Mucosa of descending colon (tissue), 3 donors: ENCODE measurements around the gene GH2. TPM values are rescaled to one million over a fixed set of nuclear protein-coding genes. Genes with fewer than 3 reads are reported as not detected.
"Not testable (repeated sequence)": the region's sequence is repeated elsewhere in the genome, so short reads cannot be mapped to it uniquely, and the experiment has no call there.

ENCODE experiments used
- ATAC-seq: fragments of 200-7000 bp; cut with Tn5 transposase; one replicate; pipeline ENCODE4 v1.9.1; 2020; ENCODE audit warnings: mild to moderate bottlenecking, moderate library complexity
- DNase-seq, 3 donors: peaks; one replicate each; pipeline ENCODE4 v3.0.0-alpha.2; 2020
- H3K36me3 ChIP-seq: fragments of 200-600 bp; one replicate; pipeline ENCODE4 v1.8.0; 2021; ENCODE audit warnings: low read depth, mild to moderate bottlenecking
- H3K4me1 ChIP-seq: fragments of 200-600 bp; one replicate; pipeline ENCODE4 v1.8.0; 2021; ENCODE audit warnings: low read depth, mild to moderate bottlenecking
- H3K4me3 ChIP-seq: fragments of 200-600 bp; one replicate; pipeline ENCODE4 v1.8.0; 2021; ENCODE audit warnings: mild to moderate bottlenecking
- H3K9me3 ChIP-seq: fragments of 200-600 bp; one replicate; pipeline ENCODE4 v1.8.0; 2021; ENCODE audit warnings: mild to moderate bottlenecking
- intact Hi-C, 2 donors: fragments of 100-400 bp; cut with DNase I in 1 of 2; cut with micrococcal nuclease in 1 of 2; formaldehyde crosslinking; loops; one replicate each; pipeline versions ENCODE4 v1.11.0 to v1.11.1; 2022; cut with DNase I, micrococcal nuclease
- total RNA-seq, 3 donors: library from RNA; stranded (reverse); fragmentation: NEBNext Ultra II Directional in 2 of 3; extraction: Animal tissue kit (Norgen Biotek cat#: 25700) in 2 of 3; gene quantifications; one replicate each; pipeline versions ENCODE4 v1.2.1 to v1.2.4, GENCODE V29; 2021 to 2023
- TF ChIP-seq, protein P1 (sequence below): fragments of 200-600 bp; IDR thresholded peaks from one replicate; pipeline ENCODE4 v1.8.0; 2022; ENCODE audit warnings: antibody characterized with exemption, mild to moderate bottlenecking
- donor health status: DM: no; HTN: no; CAD: no; lungs with moderate emphysema.
- donor health status: DM: no; HTN: no; CAD: no.
- donor health status: DM: no; HTN: yes; CAD: no.

The GH2 gene
- total RNA-seq, 3 donors from 2014 or later: not detected

DNA sequence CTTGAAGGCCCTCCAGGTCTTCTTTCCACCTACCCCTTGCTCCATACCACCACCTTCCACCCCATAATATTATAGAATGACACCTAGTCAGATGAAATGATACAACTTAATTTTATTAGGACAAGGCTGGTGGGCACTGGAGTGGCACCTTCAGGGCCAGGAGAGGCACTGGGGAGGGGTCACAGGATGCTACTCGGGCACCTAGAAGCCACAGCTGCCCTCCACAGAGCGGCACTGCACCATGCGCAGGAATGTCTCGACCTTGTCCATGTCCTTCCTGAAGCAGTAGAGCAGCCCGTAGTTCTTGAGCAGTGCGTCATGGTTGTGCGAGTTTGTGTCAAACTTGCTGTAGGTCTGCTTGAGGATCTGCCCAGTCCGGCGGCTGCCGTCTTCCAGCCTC is 13.1 kb upstream of the GH2 start:
- ATAC-seq, H3K9me3 ChIP-seq, intact Hi-C loops, H3K4me1 ChIP-seq, H3K4me3 ChIP-seq, H3K36me3 ChIP-seq, DNase-seq: not testable (repeated sequence)

DNA sequence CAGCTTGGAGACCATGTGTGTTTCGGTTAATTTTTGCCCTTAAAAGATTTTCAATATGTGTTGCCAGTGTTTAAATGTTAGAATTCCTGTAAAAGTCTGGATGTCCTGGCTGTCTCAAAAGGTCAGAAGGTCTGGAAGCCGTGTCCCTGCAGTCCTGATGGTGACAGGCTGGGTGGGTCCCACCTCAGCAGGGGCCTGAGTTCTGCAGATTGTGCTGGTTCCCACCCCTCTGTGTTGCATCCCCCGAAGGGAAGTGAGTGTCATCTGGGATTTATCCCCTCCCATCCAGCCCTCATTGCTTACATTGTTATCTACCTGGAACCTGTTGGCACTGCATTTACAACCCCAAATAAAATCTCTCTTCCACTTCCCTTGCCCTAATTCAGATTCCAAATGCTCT is 12.3 kb upstream of the GH2 start:
- DNase-seq, H3K36me3 ChIP-seq, ATAC-seq, H3K9me3 ChIP-seq, H3K4me3 ChIP-seq, H3K4me1 ChIP-seq, intact Hi-C loops: not testable (repeated sequence)

DNA sequence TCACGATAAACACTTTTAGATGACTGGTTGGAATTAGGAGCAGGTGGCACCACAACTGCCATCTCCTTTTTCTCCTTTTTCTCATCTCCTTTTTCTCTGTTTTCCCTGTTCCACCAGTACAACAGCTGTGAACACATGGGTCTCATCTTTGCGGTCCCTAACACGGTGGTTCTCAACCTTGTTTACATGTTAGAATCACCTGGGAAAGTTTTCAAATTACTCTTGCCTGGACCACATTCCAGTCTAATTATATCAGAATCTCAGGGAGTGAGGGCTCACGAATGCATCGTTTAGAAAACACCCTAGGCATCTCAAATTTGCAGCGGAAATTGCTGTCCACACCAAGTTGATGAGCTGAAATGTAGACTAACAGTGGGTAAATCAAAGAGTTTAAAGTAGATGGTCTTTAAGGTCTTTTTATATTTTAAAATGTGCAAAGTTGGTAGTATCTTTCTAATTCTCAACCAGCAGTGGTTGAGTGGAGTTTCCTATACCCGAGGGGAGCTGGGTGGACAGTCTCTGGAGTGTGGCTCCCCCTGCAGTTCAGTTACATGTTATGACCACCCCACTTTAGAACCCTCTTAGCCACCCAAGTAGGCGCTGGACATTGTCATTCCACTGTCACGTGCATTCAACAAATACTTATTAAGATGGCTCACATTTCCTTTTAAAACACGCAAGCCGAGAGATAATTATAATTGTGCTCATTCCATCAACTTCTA is 10.7 kb upstream of the GH2 start:
- intact Hi-C loops, H3K9me3 ChIP-seq, H3K36me3 ChIP-seq, DNase-seq, ATAC-seq, H3K4me1 ChIP-seq, H3K4me3 ChIP-seq: not testable (repeated sequence)

DNA sequence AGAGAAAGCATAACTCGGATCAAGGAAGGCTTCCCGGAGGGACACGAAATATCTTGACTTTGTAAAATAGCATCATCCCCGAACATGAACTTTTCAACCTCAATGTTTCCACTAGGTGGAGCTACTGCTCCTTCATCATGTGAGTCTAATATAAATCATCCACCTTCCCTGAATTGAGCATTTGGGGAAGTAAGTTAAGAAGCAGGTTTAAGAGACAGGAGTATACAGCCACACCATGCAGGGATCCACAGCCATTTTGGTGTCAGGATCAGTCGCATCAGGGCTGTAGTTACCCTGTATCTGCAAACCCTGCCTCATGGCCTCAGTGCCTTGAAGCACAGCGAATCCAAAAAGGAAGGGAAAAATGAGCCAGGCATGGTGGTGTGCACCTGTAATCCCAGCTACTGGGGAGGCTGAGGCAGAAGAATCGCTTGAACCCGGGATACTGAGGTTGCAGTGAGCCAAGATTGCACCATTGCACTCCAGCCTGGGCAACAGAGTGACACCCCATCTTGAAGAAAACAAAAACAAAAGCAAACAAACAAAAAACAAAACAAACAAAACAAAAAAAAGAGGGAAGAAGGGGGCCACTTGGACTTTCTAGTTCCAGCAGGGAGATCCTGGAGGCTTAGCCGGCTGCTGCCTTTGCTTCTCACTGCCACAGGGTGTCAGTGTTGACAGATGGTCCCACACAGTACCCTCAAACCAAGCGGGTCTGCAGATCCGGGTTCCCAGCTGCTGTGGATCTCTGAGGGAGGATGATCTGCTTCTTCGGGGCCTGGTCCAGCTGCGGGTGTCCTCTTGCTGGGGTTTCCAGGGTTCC is 7.5 kb upstream of the GH2 start:
- intact Hi-C loops: not testable (repeated sequence)

DNA sequence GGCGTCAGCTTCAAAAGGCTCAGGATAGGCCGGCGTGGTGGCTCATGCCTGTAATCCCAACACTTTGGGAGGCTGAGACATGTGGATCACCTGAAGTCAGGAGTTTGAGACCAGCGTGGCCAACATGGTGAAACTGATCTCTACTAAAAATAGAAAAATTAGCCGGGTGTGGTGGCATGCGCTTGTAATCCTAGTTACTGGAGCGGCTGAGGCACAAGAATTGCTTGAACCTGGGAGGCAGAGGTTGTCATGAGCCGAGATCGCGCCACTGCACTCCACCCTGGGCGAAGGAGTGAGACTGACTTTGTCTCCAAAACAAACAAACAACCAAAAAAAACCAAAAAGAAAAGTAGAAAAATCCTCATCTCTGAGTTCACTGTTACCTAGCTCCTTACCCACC is 3.4 kb upstream of the GH2 start:
- H3K4me3 ChIP-seq, H3K36me3 ChIP-seq, H3K4me1 ChIP-seq, intact Hi-C loops, H3K9me3 ChIP-seq, ATAC-seq, DNase-seq: not testable (repeated sequence)

More for the DNA sequence above, 7.5 kb upstream of the GH2 start:
- not testable (repeated sequence) for H3K4me3 ChIP-seq, H3K9me3 ChIP-seq, H3K4me1 ChIP-seq, H3K36me3 ChIP-seq
- TF ChIP-seq, protein P1, sequence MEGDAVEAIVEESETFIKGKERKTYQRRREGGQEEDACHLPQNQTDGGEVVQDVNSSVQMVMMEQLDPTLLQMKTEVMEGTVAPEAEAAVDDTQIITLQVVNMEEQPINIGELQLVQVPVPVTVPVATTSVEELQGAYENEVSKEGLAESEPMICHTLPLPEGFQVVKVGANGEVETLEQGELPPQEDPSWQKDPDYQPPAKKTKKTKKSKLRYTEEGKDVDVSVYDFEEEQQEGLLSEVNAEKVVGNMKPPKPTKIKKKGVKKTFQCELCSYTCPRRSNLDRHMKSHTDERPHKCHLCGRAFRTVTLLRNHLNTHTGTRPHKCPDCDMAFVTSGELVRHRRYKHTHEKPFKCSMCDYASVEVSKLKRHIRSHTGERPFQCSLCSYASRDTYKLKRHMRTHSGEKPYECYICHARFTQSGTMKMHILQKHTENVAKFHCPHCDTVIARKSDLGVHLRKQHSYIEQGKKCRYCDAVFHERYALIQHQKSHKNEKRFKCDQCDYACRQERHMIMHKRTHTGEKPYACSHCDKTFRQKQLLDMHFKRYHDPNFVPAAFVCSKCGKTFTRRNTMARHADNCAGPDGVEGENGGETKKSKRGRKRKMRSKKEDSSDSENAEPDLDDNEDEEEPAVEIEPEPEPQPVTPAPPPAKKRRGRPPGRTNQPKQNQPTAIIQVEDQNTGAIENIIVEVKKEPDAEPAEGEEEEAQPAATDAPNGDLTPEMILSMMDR: peak; percentile 8
- peak; percentile 45 for ATAC-seq
- peak in 1 of 3 donors; percentile 46 for DNase-seq

DNA sequence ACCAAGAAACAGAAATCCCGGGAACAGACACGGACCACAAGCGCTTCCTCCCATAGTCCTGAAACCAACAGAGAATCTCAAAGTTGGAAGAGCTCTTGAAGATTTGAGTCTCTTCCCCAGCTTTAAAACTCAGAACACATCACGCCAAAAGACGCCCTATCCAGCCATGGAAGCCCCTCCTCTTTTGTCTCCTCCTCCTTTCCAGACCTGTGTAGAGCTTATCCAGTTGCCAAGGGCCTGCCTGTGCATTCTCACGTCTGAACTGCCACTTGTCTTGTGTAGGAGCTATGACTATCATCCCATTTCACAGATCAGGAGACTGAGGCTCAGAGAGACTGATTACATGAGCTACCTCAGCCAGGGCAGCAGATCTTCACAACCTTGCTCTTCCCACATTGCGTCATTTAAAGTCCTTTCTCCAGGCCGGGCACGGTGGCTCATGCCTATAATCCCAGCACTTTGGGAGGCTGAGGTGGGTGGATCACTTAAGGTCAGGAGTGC is 932 bp upstream of the GH2 start:
- H3K9me3 ChIP-seq, DNase-seq, intact Hi-C loops, H3K36me3 ChIP-seq, H3K4me1 ChIP-seq, ATAC-seq, H3K4me3 ChIP-seq: not testable (repeated sequence)

DNA sequence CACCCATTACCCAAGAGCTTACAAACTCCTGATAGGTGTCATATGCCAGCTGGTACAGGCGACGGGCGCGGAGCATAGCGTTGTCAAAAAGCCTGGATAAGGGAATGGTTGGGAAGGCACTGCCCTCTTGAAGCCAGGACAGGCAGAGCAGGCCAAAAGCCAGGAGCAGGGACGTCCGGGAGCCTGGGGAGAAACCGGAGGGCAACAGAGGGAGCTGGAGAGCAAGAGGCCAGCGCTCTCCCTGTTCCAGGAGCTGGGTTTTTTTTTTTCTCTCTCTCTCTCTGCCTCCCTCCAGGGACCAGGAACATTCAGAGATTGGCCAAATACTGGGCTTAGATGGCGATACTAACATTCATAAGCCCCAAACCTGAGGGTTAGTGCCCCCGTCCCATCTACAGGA is 407 bp downstream of the GH2 start:
- H3K36me3 ChIP-seq, DNase-seq, H3K4me1 ChIP-seq, H3K9me3 ChIP-seq, H3K4me3 ChIP-seq, intact Hi-C loops, ATAC-seq: not testable (repeated sequence)

DNA sequence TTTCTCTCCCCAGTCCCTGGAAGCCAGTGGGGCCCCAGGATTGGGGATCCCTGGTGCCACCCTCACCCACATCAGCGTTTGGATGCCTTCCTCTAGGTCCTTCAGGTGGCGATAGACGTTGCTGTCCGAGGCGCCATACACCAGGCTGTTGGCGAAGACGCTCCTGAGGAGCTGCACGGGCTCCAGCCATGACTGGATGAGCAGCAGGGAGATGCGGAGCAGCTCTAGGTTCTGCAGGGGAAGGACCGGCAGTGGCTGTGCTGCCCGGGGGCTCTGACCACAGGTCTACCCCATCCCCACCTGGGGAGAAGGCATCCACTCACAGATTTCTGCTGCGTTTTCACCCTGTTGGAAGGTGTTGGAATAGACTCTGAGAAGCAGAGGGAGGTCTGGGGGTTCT is 1.0 kb downstream of the GH2 start:
- Histone ChIP-seq H3K4me3 (no peak overlapping the region), H3K36me3 (no peaks in the 10 kb centered on the region), H3K9me3 (no peaks in the 10 kb centered on the region), H3K4me1 (no peaks in the 10 kb centered on the region)
- TF ChIP-seq, protein P1: no peak
- DNase-seq: no peak
- intact Hi-C loops: no loop called here
- ATAC-seq: no peak

DNA sequence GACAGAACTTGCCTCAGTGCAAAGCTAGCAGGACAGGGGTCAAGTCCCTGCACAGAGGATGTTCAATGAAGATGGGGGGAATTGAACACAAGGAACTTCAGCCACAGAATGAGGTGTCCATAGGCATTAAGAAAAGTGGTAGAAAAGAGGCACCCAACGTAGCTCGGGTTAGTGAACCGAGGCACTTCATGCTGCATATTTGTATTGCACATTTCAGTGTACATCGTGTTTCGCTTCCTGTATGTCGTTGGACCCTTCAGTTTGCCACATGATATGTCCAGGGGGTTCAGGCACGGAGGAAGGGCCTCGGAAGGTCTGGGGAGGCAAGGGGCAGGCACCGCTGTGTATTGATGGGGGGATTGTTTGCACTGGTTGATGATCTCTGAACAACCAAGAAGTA is 3.3 kb downstream of the GH2 start:
- H3K9me3 ChIP-seq, H3K4me3 ChIP-seq, H3K4me1 ChIP-seq, H3K36me3 ChIP-seq, ATAC-seq, intact Hi-C loops, DNase-seq: not testable (repeated sequence)

DNA sequence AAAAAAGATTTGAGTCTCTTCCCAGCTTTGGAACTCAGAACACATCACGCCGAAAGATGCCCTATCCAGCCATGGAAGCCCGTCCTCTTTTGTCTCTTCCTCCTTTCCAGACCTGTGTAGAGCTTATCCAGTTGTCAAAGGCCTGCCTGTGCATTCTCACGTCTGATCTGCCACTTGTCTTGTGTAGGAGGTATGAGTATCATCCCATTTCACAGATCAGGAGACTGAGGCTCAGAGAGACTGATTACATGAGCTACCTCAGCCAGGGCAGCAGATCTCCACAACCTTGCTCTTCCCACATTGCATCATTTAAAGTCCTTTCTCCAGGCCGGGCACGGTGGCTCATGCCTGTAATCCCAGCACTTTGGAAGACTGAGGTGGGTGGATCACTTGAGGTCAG is 7.1 kb downstream of the GH2 start:
- H3K4me3 ChIP-seq, H3K9me3 ChIP-seq, DNase-seq, H3K4me1 ChIP-seq, intact Hi-C loops, ATAC-seq, H3K36me3 ChIP-seq: not testable (repeated sequence)

DNA sequence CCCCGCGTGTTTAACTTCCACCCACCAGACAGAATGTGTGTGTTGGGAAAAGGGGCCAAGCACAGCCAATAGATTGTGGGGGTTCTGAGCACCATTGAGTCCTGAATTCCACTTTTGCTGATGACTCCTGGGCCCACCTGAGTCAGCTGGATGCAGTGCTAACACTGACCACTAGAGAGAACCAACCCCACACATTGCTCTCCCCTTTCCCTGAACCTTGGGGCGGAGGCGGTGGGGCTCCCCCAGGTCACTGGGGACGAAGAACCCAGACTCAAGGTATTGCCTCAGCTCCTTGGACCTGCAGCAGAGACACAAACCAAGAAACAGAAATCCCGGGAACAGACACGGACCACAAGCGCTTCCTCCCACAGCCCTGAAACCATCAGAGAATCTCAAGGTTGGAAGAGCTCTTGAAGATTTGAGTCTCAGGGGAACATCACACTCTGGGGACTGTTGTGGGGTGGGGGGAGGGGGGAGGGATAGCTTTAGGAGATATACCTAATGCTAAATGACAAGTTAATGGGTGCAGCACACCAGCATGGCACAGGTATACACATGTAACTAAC is 7.6 kb downstream of the GH2 start:
- H3K9me3 ChIP-seq, ATAC-seq, H3K4me1 ChIP-seq, DNase-seq, intact Hi-C loops, H3K4me3 ChIP-seq, H3K36me3 ChIP-seq: not testable (repeated sequence)

DNA sequence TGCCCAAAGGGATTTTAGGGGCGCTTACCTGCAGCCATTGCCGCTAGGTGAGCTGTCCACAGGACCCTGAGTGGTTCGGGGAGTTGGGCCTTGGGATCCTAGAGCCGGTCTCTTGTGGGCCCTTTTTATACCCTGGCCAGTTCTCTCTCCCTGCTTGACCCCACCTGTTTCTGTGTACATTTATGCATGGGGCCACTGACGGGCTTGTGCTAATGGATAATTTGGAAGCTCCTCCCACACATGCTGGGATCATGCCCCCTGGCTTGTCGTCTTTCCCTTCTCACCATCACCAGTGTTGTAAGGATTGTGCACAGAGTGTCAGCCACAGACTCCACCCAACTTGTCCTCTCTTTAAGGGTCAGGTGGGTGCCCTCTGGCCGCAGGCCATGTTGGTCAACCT is 8.2 kb downstream of the GH2 start, which contains the start of gene CSH2:
Gene CSH2, minus strand, starts transcription at position 101 of the 400 bp plus-strand sequence. Its CDS starts 63 bp downstream, at position 38.
- H3K9me3 ChIP-seq, ATAC-seq, H3K4me1 ChIP-seq, intact Hi-C loops, H3K4me3 ChIP-seq, H3K36me3 ChIP-seq, DNase-seq: not testable (repeated sequence)
